ENCODE results near the gene ALK.

ALK gene

DNA sequence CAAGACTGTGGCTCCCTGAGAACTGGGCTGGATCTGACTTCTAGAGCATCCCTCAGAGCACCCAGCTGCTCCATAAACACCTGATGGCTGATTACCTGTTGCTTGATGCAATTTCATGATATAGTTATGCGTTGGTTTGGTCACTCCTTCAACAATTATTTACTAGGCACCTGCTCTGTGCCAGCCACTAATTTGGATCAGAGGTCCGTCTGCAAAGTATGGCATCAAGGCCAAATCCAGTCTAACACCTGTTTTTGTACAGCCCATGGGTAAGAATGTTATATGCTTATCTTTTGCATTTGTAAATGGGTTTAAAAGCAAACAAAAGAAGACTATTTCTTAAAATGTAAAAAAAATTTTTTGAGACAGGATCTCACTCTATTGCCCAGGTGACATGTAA is 348.2 kb downstream of the ALK start:
- no peak for DNase-seq

DNA sequence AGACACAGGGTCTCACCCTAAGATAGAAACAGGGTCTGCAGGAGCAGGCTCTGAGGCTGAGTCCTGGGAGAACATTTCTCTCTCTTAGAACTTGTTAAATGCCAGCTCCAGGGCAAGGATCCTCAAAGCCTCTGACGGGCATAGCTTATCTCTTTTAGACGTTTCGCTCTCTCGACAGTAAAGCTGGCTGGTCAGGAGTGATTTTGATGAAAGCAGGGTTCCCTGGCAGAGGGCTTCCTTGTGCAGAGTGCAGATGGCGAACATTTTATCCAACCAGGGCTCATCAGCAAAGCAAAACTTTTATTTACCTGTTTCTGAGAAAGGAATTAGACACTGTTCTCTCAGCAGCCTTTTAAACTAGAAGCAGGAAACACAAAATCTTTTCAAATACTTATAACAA is 350.8 kb downstream of the ALK start:
- no peak for DNase-seq

DNA sequence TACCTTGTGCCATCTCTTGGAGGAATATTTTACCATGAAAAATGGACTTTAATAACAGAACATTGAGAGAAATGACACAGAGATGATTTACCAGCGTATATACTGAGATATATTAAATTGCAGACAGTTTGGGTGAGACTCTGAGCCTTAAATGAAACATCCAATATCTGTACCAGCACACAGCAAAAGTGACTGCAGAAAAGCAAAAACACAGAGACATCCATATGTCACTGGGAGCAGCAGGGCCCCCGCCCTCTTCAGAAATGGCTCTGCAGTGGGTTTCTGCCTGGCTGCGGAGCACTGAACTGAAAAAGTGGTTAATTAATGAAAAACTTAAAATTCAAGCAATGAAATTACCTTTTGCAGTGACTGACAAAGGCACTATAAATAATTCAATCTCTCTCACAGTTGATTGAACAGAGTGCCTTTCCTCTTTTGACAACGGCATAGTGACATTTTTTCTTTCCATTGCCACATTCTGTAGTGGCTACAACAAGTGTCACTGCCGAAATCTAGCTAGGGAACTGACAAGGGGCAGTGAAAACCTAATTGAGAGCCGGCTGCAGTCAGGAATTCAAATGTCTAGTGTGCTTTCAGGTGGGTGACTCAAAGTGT is 353.4 kb downstream of the ALK start:
- no peak for DNase-seq

DNA sequence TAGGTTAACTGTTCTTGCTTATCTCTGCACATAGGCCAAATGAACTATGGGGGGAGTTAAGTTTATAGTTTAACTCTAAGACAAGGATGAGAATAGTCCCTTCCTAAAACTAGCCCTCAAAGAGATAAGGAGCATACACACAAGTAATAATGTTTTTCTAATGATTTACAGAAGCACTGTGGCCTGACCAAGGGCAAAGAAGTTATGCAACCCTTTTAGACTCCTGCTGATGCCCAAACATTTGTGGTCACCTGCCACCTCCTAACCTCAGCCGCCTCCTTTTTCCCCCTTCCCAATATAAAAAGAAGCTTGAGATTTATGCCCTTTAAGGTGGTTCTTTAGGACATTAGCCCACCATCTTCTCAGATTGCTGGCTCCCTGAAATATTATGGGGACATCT is 357.7 kb downstream of the ALK start:
- no peak for DNase-seq

DNA sequence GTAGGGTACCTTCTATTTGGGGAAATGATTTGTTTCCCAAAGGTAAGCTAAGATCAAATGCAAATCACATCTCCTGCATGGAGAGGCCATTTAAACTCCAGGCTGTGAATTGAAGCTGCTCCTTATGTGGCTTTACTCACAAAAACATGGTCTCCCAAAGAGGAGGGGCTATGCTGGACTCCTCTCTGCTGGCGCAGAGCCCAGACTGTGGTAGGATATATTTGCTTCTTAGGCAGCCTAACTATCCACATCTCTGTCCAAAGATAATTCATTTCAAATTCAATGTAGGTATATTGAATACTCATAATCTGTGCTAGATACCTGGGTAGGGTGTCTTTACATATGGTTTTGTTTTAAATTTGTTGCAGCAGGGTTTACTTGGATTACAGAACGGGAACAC is 358.5 kb downstream of the ALK start:
- DNase-seq = no peak

DNA sequence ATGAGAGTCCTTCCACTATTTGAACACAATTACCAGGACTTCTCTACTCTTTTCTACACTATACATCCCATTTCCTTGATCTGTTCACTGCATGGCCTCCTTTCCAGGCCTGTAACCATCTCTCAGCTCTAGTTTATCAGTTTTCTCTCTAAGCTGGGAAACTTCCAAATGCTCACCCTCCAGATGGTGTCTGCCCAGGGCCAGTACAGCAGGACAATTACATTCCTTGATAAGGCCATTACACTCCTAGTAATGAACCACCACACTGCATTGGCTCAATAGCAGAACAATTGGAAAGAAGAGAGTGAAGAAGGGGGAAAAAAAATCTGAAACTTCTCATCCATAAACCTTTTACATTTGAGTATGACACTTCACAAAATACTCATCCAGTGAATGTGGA is 359.1 kb downstream of the ALK start:
- no peak for DNase-seq

DNA sequence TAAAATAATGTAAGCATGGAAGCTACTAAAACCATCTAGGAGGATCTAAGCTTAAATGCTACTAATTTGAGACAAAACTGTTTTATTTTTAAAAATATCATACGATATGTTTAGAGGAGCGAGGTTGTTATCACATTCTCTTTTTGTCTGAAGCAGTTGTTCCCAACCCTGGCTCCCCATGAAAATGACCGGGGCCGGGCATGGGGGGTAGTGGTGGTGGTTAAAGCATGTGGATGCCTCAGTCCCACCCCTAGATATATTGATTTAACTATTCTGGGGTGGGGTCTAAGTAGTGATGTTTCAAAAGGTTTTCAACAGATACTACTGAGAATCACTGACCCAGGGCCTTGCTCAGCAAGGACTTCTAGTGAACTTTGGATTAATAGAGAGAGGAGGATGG is 359.8 kb downstream of the ALK start:
- no peak for DNase-seq

DNA sequence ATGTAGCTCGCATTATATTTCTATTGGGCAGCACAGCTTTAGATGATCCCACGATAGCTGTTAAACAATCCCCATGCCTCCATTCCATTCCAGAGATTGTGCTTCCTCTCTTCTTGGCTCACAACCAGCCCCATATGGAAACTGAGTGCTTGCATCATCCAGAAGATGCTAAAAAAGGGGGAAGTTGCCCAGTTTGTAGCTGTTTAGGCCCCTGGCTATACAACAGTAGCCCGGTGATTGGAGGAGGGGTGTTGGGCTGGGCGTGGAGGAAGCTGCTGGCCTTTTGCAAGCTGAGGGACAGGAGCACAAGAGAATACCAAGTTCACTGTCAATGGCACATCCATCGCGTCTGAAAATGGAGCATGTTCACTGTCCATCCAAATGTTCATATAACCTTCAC is 360.2 kb downstream of the ALK start:
- DNase-seq = no peak

DNA sequence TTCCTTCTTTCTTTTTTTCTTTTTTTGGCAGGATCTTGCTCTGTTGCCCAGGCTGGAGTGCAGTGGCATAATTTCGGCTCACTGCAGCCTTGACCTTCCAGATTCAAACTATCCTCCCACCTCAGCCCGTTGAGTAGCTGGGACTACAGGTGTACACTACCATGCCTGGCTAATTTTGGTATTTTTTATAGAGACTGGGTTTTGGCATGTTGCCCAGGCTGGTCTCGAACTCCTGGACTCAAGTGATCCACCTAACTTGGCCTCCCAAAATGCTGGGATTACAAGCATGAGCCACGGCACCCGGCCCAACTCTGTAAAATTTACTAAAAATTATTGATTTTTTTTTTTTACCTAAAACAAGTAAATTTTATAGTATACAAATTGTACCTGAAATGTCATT is 360.8 kb downstream of the ALK start:
- DNase-seq = no peak

DNA sequence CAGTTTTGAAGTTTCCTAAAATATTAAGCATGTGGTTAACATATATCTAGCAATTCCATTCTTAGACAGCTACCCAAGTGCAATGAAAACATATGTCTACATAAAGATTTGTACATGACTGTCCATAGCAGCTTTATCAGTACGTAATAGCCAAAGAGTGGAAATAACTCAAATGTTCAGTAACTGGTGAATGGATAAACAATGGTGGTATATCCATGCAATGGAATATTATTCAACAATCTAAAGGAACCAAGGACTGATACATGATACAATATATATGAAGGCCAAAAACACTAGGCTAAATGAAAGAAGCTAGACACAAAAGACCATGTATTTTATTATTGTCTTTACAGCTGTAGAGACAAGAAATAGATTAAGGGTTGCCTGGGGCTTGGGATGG is 361.4 kb downstream of the ALK start:
- DNase-seq = no peak

DNA sequence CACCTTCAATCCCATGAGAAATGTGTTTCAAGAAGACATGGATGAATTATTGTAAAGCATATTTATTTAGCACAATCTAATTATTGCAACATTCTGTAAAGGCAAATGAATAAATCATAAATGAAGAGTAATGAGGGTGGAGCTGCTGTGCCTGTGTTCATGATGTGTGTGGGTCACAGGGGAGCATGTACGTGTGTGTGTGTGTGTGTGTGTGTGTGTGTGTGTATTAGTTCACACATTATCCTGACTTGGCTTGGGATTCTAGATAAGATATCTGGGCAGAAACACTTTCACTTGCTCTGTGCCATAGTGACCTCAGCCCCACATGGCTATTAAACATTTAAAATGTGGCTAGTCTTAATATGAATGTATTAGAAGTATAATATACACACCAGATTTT is 361.8 kb downstream of the ALK start:
- DNase-seq = no peak

DNA sequence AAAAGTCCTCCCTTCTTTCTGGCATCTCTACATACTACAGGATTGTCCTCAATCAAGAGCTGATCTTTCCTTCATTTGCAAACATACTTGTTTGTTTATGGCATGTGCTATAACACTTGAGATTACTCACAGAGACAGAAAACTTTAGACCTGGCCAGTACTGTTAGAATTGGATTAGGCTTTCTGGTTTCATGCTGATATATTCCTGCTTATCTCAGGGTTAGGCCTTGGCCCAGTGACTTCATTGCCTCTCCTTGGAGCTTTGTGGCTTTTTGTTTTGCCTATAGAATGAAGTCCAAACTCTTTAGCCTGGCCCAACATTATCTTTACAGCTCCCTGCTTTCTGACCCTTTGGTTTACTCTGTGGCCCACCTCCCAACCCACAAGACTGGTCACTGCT is 363.3 kb downstream of the ALK start:
- DNase-seq = no peak

DNA sequence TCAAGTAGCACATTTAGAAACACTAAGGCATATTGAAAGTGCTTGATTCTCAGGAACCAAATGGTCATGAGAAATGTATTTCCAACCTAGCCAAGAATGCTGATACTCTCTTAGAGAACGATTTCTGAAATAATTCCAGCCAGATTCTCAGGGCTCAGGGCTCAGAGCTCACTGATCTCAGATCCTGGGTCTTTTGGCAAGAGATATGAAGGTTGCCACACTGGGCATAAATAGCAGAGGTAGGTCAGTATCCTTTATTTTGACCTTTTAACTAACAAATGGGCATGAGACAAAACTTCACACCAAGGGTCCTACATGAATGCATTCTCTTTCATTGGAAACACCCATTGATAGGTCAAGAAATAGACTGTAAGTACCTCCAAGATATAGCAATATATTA is 364.1 kb downstream of the ALK start:
- DNase-seq = no peak

DNA sequence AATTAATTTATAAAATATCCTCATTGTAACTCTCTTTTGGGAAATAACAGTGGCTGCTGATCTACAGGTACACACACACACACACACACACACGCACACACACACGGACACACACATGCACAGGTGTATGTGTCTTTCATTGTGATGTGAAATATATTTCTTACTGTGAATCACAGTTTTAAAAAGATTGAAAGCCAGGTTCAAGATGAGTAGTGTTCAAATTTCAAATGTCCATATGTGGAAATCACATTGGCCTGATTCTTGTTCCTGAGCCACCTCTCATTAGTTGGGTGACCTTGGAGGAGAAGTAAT is 372.4 kb downstream of the ALK start:
- no peak for DNase-seq

DNA sequence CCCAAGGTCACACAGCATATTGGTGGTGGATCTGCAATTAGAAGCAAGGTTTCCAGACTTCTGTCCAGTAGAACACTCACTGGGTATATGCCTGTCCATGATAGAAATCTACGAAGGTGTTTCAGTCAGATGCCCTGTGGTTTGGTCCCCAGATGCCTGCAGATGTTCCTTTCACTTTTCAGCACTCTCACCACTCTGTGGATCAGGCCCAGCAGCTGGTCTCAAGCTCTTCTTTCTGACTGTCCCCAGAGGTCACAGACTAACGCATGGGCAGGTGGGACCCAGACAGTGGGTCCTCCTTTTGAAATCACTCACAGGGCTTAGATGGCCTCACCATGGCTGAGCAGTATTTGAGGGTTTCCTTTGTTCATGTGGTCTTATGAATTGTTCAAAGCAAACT is 376.5 kb downstream of the ALK start:
- no peak for DNase-seq

DNA sequence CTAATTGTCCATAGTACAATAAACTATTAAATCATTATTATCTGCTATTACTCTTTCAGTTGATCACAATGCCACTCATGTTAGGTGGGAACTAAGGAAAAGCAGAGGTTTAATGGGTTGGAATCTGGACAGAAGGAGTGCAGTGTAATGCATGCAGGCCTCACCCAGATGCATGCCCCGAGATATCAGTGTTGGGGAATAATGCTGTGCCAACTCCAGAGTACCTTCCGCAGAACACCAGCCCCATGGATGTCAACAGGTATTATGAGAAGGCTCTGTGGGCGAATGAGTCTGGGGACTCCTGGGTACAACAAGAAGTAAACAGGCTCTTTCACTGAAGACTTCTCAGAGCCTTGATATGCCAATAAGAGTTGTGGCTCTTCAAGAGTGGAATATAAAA is 377.4 kb downstream of the ALK start:
- DNase-seq = no peak

DNA sequence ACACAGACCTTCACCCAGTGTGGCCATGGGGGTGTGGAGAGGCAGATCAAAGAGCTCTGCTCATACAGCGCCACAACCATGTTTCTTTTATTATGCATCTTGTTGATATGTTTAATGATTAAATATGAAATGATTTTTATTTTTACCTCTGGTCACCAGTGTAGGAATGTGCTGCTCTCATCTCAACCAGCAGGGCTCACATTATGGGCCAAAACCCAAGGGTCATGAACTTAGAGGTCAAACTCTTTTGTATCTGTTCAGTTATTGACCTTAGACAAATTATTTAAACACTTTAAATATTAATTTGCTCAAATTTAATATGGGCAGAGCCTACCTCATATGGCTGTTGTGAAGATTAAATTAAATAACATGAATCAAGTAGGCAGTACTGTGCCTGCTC is 386.2 kb downstream of the ALK start:
- DNase-seq = no peak

DNA sequence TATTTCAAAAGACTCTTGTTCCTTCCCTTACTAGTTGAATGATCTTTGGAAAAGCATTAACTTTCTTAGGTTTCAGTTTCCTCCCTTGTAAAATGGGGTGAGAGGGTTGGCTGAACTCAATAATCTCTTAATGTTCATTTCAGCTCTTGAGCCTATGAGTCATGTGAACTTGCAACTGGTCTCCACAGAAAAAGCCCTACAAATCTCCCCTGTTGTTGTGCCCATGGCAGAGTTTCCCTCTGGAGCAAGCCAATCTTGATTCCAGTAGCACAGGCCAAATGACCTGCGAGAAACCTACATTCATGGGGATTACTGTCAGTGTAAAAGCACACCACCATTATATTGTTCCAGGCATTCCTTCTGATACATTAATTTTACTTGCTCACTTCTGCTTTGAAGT is 388.9 kb downstream of the ALK start:
- no peak for DNase-seq

DNA sequence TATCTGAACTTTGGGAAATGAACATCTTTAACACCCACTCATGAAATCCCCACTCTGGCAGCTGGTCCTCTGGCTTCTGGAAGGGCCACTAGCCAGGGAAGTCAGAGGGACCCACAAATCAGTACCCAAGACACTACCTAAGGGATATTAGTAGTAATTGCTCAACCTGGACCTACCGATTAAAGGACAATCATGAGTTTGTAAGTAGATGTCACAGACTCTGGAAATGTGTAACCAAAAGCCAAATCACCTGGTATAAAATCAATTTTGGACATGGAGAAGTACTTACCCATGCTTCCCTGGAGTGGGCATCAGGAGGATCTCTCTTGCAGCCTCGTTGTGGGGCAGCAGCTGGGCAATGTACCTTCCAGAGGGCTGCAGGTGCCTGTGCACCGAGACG is 389.8 kb downstream of the ALK start:
- no peak for DNase-seq

DNA sequence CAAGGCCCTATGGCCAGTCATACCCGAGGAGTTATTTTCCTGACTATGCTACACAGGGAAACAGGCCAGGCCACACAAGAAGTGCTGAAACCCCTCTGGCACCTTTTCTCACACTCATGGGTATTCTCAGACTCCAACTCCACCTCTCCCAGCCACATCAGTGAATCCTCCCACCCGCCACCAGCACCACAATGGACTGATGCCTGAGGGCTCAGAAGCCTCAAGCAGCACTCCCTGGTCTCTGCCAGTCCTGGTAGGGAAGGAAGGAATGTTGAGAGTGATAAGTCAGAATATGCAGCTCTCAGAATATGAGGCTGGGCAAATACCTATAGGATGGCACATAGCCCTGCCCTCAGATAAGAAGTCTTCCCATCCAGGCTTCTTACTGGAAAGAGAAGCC is 391.1 kb downstream of the ALK start:
- no peak for DNase-seq

DNA sequence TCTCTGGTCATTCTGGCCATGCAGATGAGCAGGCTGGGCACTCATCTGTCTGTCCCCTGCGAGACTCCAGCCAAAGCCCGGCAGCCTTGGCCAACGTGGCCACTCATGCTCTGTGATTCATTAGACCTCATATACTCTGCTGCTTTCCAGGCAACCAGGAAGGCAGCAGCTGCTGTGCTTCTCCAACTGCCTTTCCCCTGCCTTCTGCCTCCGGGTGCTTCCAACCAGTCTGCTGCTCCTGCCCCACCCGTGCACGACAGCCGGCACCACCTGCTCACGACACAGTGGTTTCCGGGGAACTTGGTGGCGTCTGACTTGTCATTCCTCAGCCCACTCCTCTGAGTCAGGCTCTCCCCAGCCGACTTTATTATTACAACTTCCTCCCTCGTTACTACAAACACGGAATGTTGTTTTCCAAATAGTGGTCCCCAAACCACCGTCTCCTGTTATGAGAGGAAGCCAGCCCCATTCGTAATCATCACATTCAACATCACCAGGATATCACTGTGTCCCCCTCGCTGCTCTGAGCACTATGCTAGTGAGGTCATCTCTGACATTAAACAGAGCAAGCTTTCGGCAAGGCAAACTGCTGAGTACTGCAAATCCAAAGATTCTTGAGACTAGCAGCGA is 392.4 kb downstream of the ALK start:
- DNase-seq = peak; percentile 10

DNA sequence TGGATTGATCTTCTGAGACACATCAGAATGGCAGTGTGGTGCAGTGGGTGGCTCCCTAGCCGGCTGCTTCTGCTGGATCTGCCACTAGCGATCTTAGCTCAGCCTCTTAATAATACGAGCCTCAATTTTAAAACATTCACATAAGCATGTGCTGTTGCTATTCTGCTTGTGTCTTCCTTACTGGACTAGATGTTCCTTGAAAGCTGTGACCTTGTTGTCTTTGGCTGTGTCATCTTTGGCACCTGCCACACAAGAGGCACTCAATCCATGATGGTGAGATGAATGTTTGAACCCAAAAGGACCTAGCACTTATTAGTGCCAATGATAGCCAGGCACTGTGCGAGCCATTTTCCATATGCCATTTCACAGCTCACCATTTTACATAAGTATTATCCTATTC is 393.0 kb downstream of the ALK start:
- DNase-seq = no peak

DNA sequence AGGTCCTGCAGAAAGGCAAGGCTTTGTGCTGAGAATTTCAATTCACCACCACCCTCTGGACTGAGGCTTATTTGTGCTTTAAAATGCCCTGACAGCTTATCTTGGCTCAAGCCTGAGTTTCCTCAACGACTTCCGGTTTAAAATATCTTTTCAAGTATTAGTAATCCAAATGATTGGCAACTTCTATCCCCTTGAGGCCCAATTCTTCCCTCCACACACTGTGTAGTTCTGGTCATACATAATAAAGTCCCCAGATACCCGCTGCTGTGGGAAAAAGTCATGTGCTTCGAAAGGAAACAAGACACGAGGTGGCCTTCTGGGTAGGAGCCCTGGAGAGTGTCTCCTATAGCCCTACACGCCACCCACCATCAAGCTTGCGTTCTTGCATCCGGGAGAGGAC is 393.4 kb downstream of the ALK start:
- DNase-seq = no peak

DNA sequence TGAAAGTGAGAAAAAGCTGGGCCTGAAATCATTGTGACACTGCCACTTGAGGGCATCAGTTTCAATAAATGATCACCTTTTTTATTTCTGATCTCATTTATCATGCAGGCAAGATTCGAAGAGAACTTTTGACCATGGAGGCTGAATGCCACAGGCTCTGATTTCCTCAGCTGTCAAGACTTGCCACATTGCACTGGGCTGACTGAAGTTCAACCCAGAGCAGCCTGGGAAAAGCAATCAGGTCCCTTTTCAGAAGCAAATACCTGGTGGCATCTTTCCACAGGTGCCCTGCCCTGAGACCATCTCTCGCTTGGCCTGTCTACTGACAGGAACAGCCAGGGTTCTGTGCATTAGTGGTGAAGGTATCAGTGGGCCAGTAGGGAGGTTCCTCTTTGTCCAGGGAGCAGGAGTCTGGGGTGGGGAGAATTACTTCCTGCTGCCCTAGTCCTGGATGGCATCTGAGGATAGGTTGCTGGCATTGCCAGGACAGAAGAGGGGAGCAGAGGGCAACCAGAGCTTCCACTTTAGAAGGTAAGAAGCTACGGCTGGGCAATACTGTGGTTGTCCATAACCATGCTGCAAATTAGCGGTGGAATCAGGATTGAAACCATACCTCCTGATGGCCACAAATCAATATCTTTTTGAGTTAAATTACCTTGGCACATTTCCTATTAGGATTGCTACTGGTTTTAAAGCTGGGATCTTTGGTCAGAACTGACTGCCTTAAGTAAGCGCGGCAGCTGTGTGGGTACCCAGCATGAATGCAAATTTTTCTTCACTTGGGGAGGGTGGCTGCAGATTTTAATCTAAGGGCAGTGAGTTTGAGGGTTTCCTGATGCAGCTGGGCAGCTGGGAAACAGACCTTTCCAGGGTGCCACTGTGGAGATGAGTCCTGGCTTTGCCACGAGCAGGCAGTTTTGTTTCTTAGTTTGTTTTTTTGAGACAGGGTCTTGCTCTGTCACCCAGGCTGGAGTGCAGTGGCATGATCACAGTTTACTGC is 394.5 kb downstream of the ALK start:
- DNase-seq = no peak

All from activated CD4-positive, alpha-beta T cell treated with anti-CD3 and anti-CD28 coated beads, Interleukin-10, Interleukin-2, amounts not matched to agents 100 ng/mL and 50 ng/mL, durations not matched to agents 16 hours and 8 hours (primary cell).